ENCODE results near the gene NEUROD6.

The NEUROD6 gene

GRCh38 chr7:31335161-31335856 lies 5.2 kb downstream of the NEUROD6 start:
- no peak for DNase-seq

- no peak for DNase-seq
Observed at GRCh38 chr7:31333291-31333690, 7.2 kb downstream of the NEUROD6 start.

GRCh38 chr7:31327071-31327470 lies 13.5 kb downstream of the NEUROD6 start:
- no peak for DNase-seq

GRCh38 chr7:31326416-31326815 lies 14.1 kb downstream of the NEUROD6 start:
- no peak for DNase-seq

- DNase-seq, result no peak
Observed at GRCh38 chr7:31323101-31323500, 17.4 kb downstream of the NEUROD6 start.

- DNase-seq, result no peak
Observed at GRCh38 chr7:31320675-31321074, 19.9 kb downstream of the NEUROD6 start.

GRCh38 chr7:31318313-31318712 lies 22.2 kb downstream of the NEUROD6 start:
- DNase-seq, result no peak

GRCh38 chr7:31316876-31317275 lies 23.6 kb downstream of the NEUROD6 start:
- no peak for DNase-seq

GRCh38 chr7:31315758-31316157 lies 24.8 kb downstream of the NEUROD6 start:
- no peak for DNase-seq

GRCh38 chr7:31314781-31315180 lies 25.7 kb downstream of the NEUROD6 start:
- no peak for DNase-seq

GRCh38 chr7:31312889-31313288 lies 27.6 kb downstream of the NEUROD6 start:
- DNase-seq, result no peak

- DNase-seq, result no peak
Observed at GRCh38 chr7:31311552-31311951, 29.0 kb downstream of the NEUROD6 start.

GRCh38 chr7:31310321-31310935 lies 30.1 kb downstream of the NEUROD6 start:
- DNase-seq, result peak in 2 of 56 donors; percentile 0

- no peak for DNase-seq
Observed at GRCh38 chr7:31309407-31309806, 31.1 kb downstream of the NEUROD6 start.

- no peak for DNase-seq
Observed at GRCh38 chr7:31308652-31309051, 31.9 kb downstream of the NEUROD6 start.

- DNase-seq, result no peak
Observed at GRCh38 chr7:31307972-31308371, 32.6 kb downstream of the NEUROD6 start.

- no peak for DNase-seq
Observed at GRCh38 chr7:31305260-31305659, 35.3 kb downstream of the NEUROD6 start.

- no peak for DNase-seq
Observed at GRCh38 chr7:31304446-31304845, 36.1 kb downstream of the NEUROD6 start.

- DNase-seq, result no peak
Observed at GRCh38 chr7:31302356-31302755, 38.2 kb downstream of the NEUROD6 start.

GRCh38 chr7:31299336-31299735 lies 41.2 kb downstream of the NEUROD6 start:
- no peak for DNase-seq

GRCh38 chr7:31290601-31291000 lies 49.9 kb downstream of the NEUROD6 start:
- no peak for DNase-seq

Measured in nucleus accumbens (tissue), 56 donors.